WERI-Rb-1 (cell line): ENCODE results near the gene DYRK1B.

ENCODE experiments used
- DNase-seq: peaks from one replicate; pipeline ENCODE4 v3.0.0-alpha.2; 2020
- H3K27ac ChIP-seq: fragments of 250-450 bp; sonication (Bioruptor Pico); 2 replicates; pipeline ENCODE4 v1.5.1; 2020; ENCODE audit warnings: mild to moderate bottlenecking, moderate library complexity
- H3K27me3 ChIP-seq: fragments of 250-450 bp; sonication (Bioruptor Pico); 2 replicates; pipeline ENCODE4 v1.5.1; 2021; ENCODE audit warnings: mild to moderate bottlenecking, low read depth, moderate library complexity; ENCODE audit not compliant: insufficient read depth, severe bottlenecking
- H3K36me3 ChIP-seq: fragments of 250-450 bp; sonication (Bioruptor Pico); 2 replicates; pipeline ENCODE4 v1.5.1; 2020; ENCODE audit warnings: mild to moderate bottlenecking, moderate library complexity
- H3K4me3 ChIP-seq: 2 replicates; pipeline ENCODE4 v1.5.1; 2011; ENCODE audit warnings: low read depth, mild to moderate bottlenecking, control low read depth, low read length
- H3K9me3 ChIP-seq: fragments of 250-450 bp; sonication (Bioruptor Pico); 2 replicates; pipeline ENCODE4 v1.5.1; 2021; ENCODE audit warnings: mild to moderate bottlenecking, moderate library complexity; ENCODE audit not compliant: severe bottlenecking
- TF ChIP-seq, protein P1 (sequence below): IDR thresholded peaks from 2 replicates; pipeline ENCODE4 v1.5.1; 2011; ENCODE audit warnings: low read depth, mild to moderate bottlenecking, control low read depth, inconsistent platforms, low read length

Gene DYRK1B

DNA sequence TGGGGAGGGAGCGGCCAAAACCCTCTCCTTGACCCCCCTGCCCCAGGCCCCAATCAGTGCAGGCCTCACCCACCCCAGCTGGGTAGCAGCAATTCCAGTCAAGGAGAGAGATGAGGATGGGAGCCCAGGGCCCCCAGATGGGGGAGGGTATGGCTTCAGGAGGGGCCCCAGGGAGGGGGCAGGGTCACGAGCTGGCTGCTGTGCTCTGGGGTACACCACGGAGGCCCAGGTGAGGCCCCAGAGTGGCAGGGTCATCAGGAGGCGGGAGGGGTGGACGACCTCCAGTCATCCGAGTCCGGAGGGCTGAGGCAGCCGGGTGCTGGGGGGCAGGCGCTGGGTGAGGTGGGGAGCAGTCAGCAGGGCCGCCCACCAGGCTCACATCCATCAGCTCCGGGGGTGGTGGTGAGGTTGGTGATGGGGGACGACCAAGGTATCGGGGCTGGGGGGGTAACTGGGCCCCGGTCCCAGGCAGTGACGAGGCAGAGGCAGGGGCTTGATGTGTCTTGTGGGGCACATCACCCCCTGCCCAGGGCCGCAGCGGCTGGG, 8.4 kb downstream of the DYRK1B start:
- no peak for DNase-seq
- TF ChIP-seq, protein P1, sequence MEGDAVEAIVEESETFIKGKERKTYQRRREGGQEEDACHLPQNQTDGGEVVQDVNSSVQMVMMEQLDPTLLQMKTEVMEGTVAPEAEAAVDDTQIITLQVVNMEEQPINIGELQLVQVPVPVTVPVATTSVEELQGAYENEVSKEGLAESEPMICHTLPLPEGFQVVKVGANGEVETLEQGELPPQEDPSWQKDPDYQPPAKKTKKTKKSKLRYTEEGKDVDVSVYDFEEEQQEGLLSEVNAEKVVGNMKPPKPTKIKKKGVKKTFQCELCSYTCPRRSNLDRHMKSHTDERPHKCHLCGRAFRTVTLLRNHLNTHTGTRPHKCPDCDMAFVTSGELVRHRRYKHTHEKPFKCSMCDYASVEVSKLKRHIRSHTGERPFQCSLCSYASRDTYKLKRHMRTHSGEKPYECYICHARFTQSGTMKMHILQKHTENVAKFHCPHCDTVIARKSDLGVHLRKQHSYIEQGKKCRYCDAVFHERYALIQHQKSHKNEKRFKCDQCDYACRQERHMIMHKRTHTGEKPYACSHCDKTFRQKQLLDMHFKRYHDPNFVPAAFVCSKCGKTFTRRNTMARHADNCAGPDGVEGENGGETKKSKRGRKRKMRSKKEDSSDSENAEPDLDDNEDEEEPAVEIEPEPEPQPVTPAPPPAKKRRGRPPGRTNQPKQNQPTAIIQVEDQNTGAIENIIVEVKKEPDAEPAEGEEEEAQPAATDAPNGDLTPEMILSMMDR = no peak
- Histone ChIP-seq H3K4me3 (no peak overlapping the region), H3K9me3 (no peaks in the 10 kb centered on the region), H3K27ac (peak overlapping the region; percentile 57), H3K36me3 (peaks cover 48% of the 10 kb centered on the region), H3K27me3 (no peaks in the 10 kb centered on the region)

DNA sequence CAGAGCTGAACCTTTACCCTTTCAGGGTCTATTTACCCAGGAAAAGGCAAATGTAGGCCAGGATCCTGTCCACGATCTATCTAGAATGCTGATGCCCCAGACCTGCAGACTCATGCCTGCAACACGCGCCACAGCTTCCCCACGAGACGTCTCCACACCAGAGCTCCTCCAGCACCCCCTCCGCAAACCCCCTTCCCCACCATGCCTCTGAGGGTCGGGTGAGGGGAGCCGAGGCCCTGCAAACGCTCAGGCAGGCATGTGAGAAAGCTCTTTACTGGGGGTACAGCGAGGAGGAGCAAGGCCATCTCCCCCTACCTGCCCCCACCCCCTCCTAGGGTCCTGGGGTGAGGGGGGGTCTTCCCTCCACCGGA, 8.9 kb downstream of the DYRK1B start:
- Histone ChIP-seq H3K4me3 (peak overlapping the region; percentile 74; the same call in 1 of the 2 replicates), H3K9me3 (no peaks in the 10 kb centered on the region), H3K36me3 (peaks cover 42% of the 10 kb centered on the region), H3K27ac (peak overlapping the region; percentile 57), H3K27me3 (no peaks in the 10 kb centered on the region)
- TF ChIP-seq, protein P1 = no peak
- no peak for DNase-seq

DNA sequence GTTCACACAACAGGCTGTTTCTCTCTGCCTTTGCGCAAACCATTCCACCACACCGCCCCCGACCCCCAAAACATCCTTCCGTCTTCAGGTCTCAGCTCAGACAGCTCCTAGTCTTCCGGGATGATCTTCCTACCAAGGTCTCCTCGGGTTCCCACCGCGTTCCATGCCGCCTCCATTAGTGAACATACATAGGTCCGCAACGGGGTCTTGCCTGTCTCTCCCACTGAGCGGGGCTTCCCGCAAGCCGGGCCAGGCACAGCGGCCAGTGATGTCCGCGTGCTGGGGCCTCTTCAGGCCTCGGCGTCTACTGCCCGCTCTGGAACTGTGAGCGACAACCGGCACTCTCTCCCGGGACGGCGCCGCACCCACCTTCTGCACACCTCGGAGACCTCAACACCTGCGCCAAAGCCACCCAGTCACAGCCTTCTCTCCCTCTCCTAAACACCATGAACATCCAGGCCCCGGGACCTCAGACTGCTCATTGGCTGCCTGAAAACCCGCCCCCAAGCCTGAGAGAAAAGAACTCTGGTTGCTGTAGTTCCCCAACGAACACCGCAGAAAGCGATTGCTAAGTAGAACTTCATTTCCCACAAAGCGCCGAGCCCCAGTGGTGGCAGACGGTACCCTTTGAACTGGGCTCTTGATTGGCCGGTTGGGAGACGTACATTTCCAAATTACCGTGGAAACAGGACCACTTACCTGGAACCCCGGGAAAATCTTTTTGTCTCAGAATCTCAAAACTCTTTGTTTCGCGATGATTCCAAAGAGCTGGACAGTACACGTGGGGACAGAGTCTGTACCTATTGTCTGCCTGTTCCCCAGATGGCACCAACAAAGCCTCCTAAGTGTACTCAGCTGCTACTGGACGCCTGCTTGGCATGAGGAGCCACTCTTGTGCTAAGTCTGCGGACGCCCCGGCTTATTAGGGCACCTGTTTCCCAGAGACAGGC, 9.5 kb downstream of the DYRK1B start:
- H3K36me3 ChIP-seq = peaks cover 36% of the 10 kb centered on the region
- H3K27ac ChIP-seq = peak overlapping the region; percentile 57
- TF ChIP-seq, protein P1 = no peak
- no peaks in the 10 kb centered on the region for H3K9me3 ChIP-seq
- DNase-seq = peak; percentile 93
- peak overlapping the region; percentile 74 for H3K4me3 ChIP-seq
- H3K27me3 ChIP-seq = no peaks in the 10 kb centered on the region

DNA sequence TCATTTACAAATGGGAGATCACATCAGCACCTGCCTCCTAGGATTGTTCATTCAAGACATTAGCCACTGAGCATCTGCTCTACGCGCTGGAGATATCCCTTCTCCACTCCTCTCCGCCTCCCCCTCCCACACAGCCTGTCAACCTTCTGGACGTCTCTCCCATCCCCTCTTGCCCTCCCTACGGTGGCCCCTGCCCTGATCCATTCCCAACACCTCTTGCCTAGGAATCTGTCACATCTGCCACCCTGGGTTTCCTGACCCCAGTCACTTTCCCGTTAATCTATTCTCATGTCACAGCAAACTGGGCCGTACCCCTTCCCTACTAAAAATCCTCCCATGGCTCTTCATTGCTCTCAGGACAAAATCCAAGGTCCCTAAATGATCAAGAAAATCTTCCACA, 10.3 kb downstream of the DYRK1B start:
- Histone ChIP-seq H3K27ac (no peak overlapping the region), H3K27me3 (no peaks in the 10 kb centered on the region), H3K36me3 (peaks cover 30% of the 10 kb centered on the region), H3K4me3 (peak overlapping the region; percentile 74), H3K9me3 (no peaks in the 10 kb centered on the region)
- TF ChIP-seq, protein P1 = no peak
- DNase-seq = peak; percentile 63

DNA sequence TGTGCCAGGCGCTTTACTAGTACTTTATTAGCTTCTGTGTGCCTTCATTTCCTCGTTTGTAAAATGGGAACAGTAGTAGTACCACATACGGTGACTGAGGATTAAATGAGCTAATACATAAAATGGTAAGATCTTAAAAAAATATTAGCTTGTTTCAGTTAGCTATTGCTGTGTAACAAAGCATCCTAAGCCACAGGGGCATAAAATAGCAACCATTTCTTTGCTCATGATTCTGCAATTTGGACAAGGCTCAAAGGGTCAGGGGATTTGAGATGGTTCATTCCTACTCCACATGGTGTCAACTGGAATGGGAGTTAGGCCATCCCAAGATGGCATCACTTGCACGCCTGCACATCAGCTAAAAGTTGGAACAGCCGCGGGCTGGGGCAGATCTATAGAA, 13.3 kb downstream of the DYRK1B start:
- TF ChIP-seq, protein P1 = no peak
- no peak for DNase-seq
- no peaks in the 10 kb centered on the region for H3K27me3 ChIP-seq
- H3K9me3 ChIP-seq = no peaks in the 10 kb centered on the region
- no peak overlapping the region for H3K4me3 ChIP-seq
- no peak overlapping the region for H3K27ac ChIP-seq
- H3K36me3 ChIP-seq = peaks cover 6% of the 10 kb centered on the region
